IMR-90 (cell line): ENCODE data around the gene ARHGEF17. TPM values are rescaled to one million over a fixed set of nuclear protein-coding genes. Genes with fewer than 3 reads are reported as not detected.

ENCODE experiments used
- ATAC-seq: fragments of 200-7000 bp; cut with Tn5 transposase; 2 replicates; pipeline ENCODE4 v1.9.1; 2020; ENCODE audit warnings: low read depth, mild to moderate bottlenecking, moderate library complexity
- BruUV-seq: library from RNA; stranded (reverse); fragments of 400-500 nt; replicated peaks from 2 replicates; lab custom pipeline; 2021; lab: Mats Ljungman, UMichigan
- CTCF ChIA-PET: fragments of 300-600 bp; formaldehyde crosslinking; extraction: SDS; loops from one replicate; lab custom pipeline; 2021; ENCODE audit warnings: antibody characterized with exemption; lab: Yijun Ruan, JAX
- POLR2A ChIA-PET: fragments of 300-600 bp; sonication (Branson Sonifier 250); formaldehyde crosslinking; loops from one replicate; lab custom pipeline; 2022; ENCODE audit warnings: antibody characterized with exemption; ENCODE audit not compliant: unreplicated experiment; lab: Charles Lee
- DNase-seq: peaks from one replicate; pipeline ENCODE4 v3.0.0; 2013
- H2AFZ ChIP-seq: replicated peaks from 2 replicates; pipeline ENCODE3; 2013; ENCODE audit warnings: low read length, mild to moderate bottlenecking; ENCODE audit not compliant: poor library complexity
- H2AK5ac ChIP-seq: 2 replicates; pipeline ENCODE4 v1.6.1; 2013; ENCODE audit warnings: low read depth, low read length, inconsistent platforms
- H2AK9ac ChIP-seq: replicated peaks from 2 replicates; pipeline ENCODE3; 2013; ENCODE audit warnings: mild to moderate bottlenecking, low read depth, low read length, moderate library complexity; ENCODE audit not compliant: poor library complexity
- H2BK120ac ChIP-seq: 2 replicates; pipeline ENCODE4 v1.6.1; 2013; ENCODE audit warnings: low read depth, low read length, inconsistent platforms
- H2BK15ac ChIP-seq: 3 replicates; pipeline ENCODE4 v1.6.1; 2013; ENCODE audit warnings: low read depth, low read length, inconsistent platforms
- H2BK20ac ChIP-seq: 2 replicates; pipeline ENCODE4 v1.6.1; 2013; ENCODE audit warnings: low read depth, mild to moderate bottlenecking, inconsistent platforms, low read length, moderate library complexity
- H2BK5ac ChIP-seq: 2 replicates; pipeline ENCODE4 v1.6.1; 2013; ENCODE audit warnings: mild to moderate bottlenecking, low read depth, low read length, inconsistent platforms; ENCODE audit not compliant: poor library complexity, severe bottlenecking
- H3K14ac ChIP-seq: replicated peaks from 2 replicates; pipeline ENCODE4 v1.6.1; 2013; ENCODE audit warnings: low read depth, low read length, inconsistent platforms
- H3K18ac ChIP-seq: 2 replicates; pipeline ENCODE4 v1.6.1; 2013; ENCODE audit warnings: low read depth, low read length, control low read depth
- H3K23ac ChIP-seq: 2 replicates; pipeline ENCODE4 v1.6.1; 2013; ENCODE audit warnings: low read depth, low read length, inconsistent platforms
- H3K27ac ChIP-seq: 2 replicates; pipeline ENCODE4 v1.5.1; 2013; ENCODE audit warnings: mild to moderate bottlenecking, control low read depth, low read length; ENCODE audit not compliant: insufficient read depth
- H3K27me3 ChIP-seq: 2 replicates; pipeline ENCODE4 v1.6.1; 2013; ENCODE audit warnings: low read length; ENCODE audit not compliant: control insufficient read depth, insufficient read depth
- H3K36me3 ChIP-seq: 2 replicates; pipeline ENCODE4 v1.6.1; 2013; ENCODE audit warnings: low read length, mixed read lengths; ENCODE audit not compliant: control insufficient read depth, insufficient read depth
- H3K4ac ChIP-seq: 2 replicates; pipeline ENCODE4 v1.6.1; 2013; ENCODE audit warnings: low read depth, low read length, inconsistent platforms
- H3K4me1 ChIP-seq: 2 replicates; pipeline ENCODE4 v1.6.1; 2013; ENCODE audit warnings: low read length, mixed read lengths; ENCODE audit not compliant: control insufficient read depth, insufficient read depth
- H3K4me2 ChIP-seq: 2 replicates; pipeline ENCODE4 v1.6.1; 2013; ENCODE audit warnings: low read depth, mild to moderate bottlenecking, control low read depth, low read length, moderate library complexity
- H3K4me3 ChIP-seq: 2 replicates; pipeline ENCODE4 v1.5.1; 2013; ENCODE audit warnings: low read depth, mild to moderate bottlenecking, control low read depth, low read length, moderate library complexity; ENCODE audit not compliant: insufficient read depth
- H3K56ac ChIP-seq: 2 replicates; pipeline ENCODE4 v1.6.1; 2013; ENCODE audit warnings: low read length, inconsistent platforms; ENCODE audit not compliant: insufficient read depth; ENCODE audit errors: extremely low read depth
- H3K79me1 ChIP-seq, 2 experiments: 2 replicates each; pipeline ENCODE4 v1.6.1; 2013; ENCODE audit warnings: low read length in 2 of 2, inconsistent platforms in 1 of 2, low read depth in 1 of 2
- H3K9ac ChIP-seq: 2 replicates; pipeline ENCODE4 v1.6.1; 2013; ENCODE audit warnings: low read depth, low read length, control low read depth
- H3K9me1 ChIP-seq: 2 replicates; pipeline ENCODE4 v1.6.1; 2013; ENCODE audit warnings: low read length, inconsistent platforms; ENCODE audit not compliant: insufficient read depth
- H3K9me3 ChIP-seq: 2 replicates; pipeline ENCODE4 v1.6.1; 2013; ENCODE audit warnings: low read length; ENCODE audit not compliant: control insufficient read depth, insufficient read depth
- H4K20me1 ChIP-seq: 2 replicates; pipeline ENCODE4 v1.6.1; 2013; ENCODE audit warnings: low read length, inconsistent platforms; ENCODE audit not compliant: insufficient read depth
- H4K5ac ChIP-seq: 2 replicates; pipeline ENCODE4 v1.6.1; 2013; ENCODE audit warnings: mild to moderate bottlenecking, low read depth, low read length, control low read depth
- H4K8ac ChIP-seq, 2 experiments: 2 replicates each; pipeline ENCODE4 v1.6.1; 2013; ENCODE audit warnings: low read depth in 2 of 2, low read length in 2 of 2, control low read depth in 1 of 2, inconsistent platforms in 1 of 2
- H4K91ac ChIP-seq: 2 replicates; pipeline ENCODE4 v1.6.1; 2013; ENCODE audit warnings: low read depth, low read length, inconsistent platforms; ENCODE audit not compliant: insufficient read depth
- CHD1 ChIP-seq: IDR thresholded peaks from 2 replicates; pipeline ENCODE4 v1.6.1; 2012; ENCODE audit warnings: low read depth, low read length, improper control_type of control experiment
- CTCF ChIP-seq: conservative IDR thresholded peaks from 2 replicates; pipeline ENCODE4 v1.5.1; 2012; ENCODE audit warnings: mild to moderate bottlenecking, low read depth, low read length, improper control_type of control experiment
- ELK1 ChIP-seq: fragments of 150-350 bp; IDR thresholded peaks from 2 replicates; pipeline ENCODE4 v1.6.1; 2016; ENCODE audit warnings: low read depth, mild to moderate bottlenecking, low read length, moderate library complexity, borderline replicate concordance
- MAFK ChIP-seq: IDR thresholded peaks from 2 replicates; pipeline ENCODE4 v1.6.1; 2012; ENCODE audit warnings: low read depth, low read length, improper control_type of control experiment
- MAZ ChIP-seq: IDR thresholded peaks from 2 replicates; pipeline ENCODE4 v1.6.1; 2012; ENCODE audit warnings: low read depth, mild to moderate bottlenecking, low read length, improper control_type of control experiment, moderate library complexity, borderline replicate concordance
- NFE2L2 ChIP-seq: fragments of 150-350 bp; IDR thresholded peaks from 2 replicates; pipeline ENCODE4 v1.6.1; 2016; ENCODE audit warnings: low read depth, mild to moderate bottlenecking, low read length
- POLR2A ChIP-seq: IDR thresholded peaks from 2 replicates; pipeline ENCODE4 v1.6.1; 2012; ENCODE audit warnings: mild to moderate bottlenecking, low read depth, low read length
- RAD21 ChIP-seq: IDR thresholded peaks from 2 replicates; pipeline ENCODE4 v1.6.1; 2012; ENCODE audit warnings: low read length, improper control_type of control experiment
- RCOR1 ChIP-seq: IDR thresholded peaks from 2 replicates; pipeline ENCODE4 v1.6.1; 2012; ENCODE audit warnings: mild to moderate bottlenecking, low read length, improper control_type of control experiment; ENCODE audit not compliant: insufficient replicate concordance
- RFX5 ChIP-seq: IDR thresholded peaks from 2 replicates; pipeline ENCODE4 v1.8.0; 2012; ENCODE audit warnings: low read depth, mild to moderate bottlenecking, low read length, moderate library complexity
- SMC3 ChIP-seq: fragments of 150-350 bp; IDR thresholded peaks from 2 replicates; pipeline ENCODE4 v1.6.1; 2016; ENCODE audit warnings: low read depth, mild to moderate bottlenecking, antibody characterized with exemption, low read length, moderate library complexity
- USF2 ChIP-seq: fragments of 150-350 bp; IDR thresholded peaks from 2 replicates; pipeline ENCODE4 v1.6.1; 2017; ENCODE audit warnings: mild to moderate bottlenecking, antibody characterized with exemption, low read length, low read depth
- WGBS, 2 experiments: methylation state at CpG; one replicate each; pipeline versions ENCODE4 v1.1.5 to v1.1.7; 2013; ENCODE audit warnings: missing lambda C conversion rate in 2 of 2; ENCODE audit not compliant: insufficient read length in 1 of 2; ENCODE audit errors: extremely low coverage in 2 of 2; 5-methylcytosine and 5-hydroxymethylcytosine counted together
- dilution Hi-C: fragments of 300-500 bp; cut with HindIII; formaldehyde crosslinking; loops from one replicate; pipeline ENCODE4 v1.14.3; 2018; ENCODE audit warnings: low sequenced_read_pairs; ENCODE audit not compliant: unreplicated experiment
- in situ Hi-C: fragments of 300-500 bp; cut with MboI; formaldehyde crosslinking; loops from 3 replicates; pipeline ENCODE4 v1.14.3; 2019; ENCODE audit warnings: low sequenced_read_pairs, inconsistent platforms, mixed read lengths
- intact Hi-C: fragments of 100-400 bp; cut with micrococcal nuclease; formaldehyde crosslinking; loops from 2 replicates; pipeline ENCODE4 v1.10.0; 2022
- polyA plus RNA-seq, 3 experiments: library from polyadenylated mRNA; depleted of rRNA; stranded (reverse); fragments of >200 nt; gene quantifications; 2 replicates each; pipeline ENCODE4 v1.2.3, GENCODE V29; 2012; ENCODE audit warnings: low replicate concordance in 1 of 3
- total RNA-seq: library from RNA; depleted of rRNA; stranded (reverse); fragments of >200 nt; gene quantifications from 2 replicates; pipeline ENCODE4 v1.2.3, GENCODE V29; 2012

ARHGEF17 gene
- total and polyA plus RNA-seq, 2 of the 4 experiments (the other 2 are of a cell fraction) = 21.7 to 97.7 TPM

- Histone ChIP-seq H3K56ac (no peak overlapping the region), H3K4me2 (no peak overlapping the region), H3K27me3 (no peaks in the 10 kb centered on the region), H4K5ac (no peak overlapping the region), H4K8ac (no peak overlapping the region), H2BK120ac (no peak overlapping the region), H3K9me3 (no peaks in the 10 kb centered on the region), H3K9ac (no peak overlapping the region), H2BK20ac (no peak overlapping the region), H2AFZ (no peak overlapping the region), H2BK15ac (no peak overlapping the region), H4K20me1 (peaks cover 16% of the 10 kb centered on the region; the same call in 1 of the 2 replicates), H2AK9ac (no peak overlapping the region), H3K27ac (no peak overlapping the region), H4K91ac (no peak overlapping the region), H2BK5ac (no peak overlapping the region), H2AK5ac (no peak overlapping the region), H3K4me1 (no peaks in the 10 kb centered on the region), H3K4ac (no peak overlapping the region), H3K4me3 (no peak overlapping the region), H3K36me3 (peaks cover 75% of the 10 kb centered on the region), H3K14ac (no peak overlapping the region), H3K9me1 (0 out of 2 replicates have a peak, but pooled peaks cover 4% of the 10 kb centered on the region), H3K18ac (no peak overlapping the region), H3K23ac (no peak overlapping the region), H3K79me1 (peaks cover 0 to 21% of the 10 kb centered on the region in 2 experiments; a peak in 2 of 4 replicates)
- intact Hi-C loops (no loop called here), in situ Hi-C loops (no loop called here), dilution Hi-C loops (no loop called here)
- DNase-seq (no peak), ATAC-seq (no peak)
- TF ChIP-seq CTCF (no peak), MAFK (no peak), RFX5 (no peak), RAD21 (no peak), ELK1 (no peak), SMC3 (no peak), CHD1 (no peak), POLR2A (no peak), MAZ (no peak), USF2 (no peak), RCOR1 (no peak), NFE2L2 (no peak)
- no CpG with 5 or more reads among the region's 4 CpGs for WGBS, 2 experiments
- POLR2A ChIA-PET = no interaction called here
- CTCF ChIA-PET = interaction anchor here (0.7 to 1.5 kb wide), 2 partner anchors 15 to 112 kb away, joined by 3 read pairs; no protein-coding TSS in a partner anchor
- no TSS peak for BruUV-seq
Observed at GRCh38 chr11:73366265-73366610, 58.2 kb downstream of the ARHGEF17 start.
